GM23338 (cell line): Measurements from ENCODE around the gene ZNF653. TPM values are rescaled to one million over a fixed set of nuclear protein-coding genes. Genes with fewer than 3 reads are reported as not detected.

Experiments used
- ATAC-seq: fragments of 200-7000 bp; cut with Tn5 transposase; 3 replicates; pipeline ENCODE4 v1.9.1; 2020
- DNase-seq: peaks from one replicate; pipeline ENCODE4 v3.0.0-alpha.2; 2015; ENCODE audit warnings: low spot score
- H2AFZ ChIP-seq: fragments of 200-600 bp; sonication (generic); 2 replicates; pipeline ENCODE4 v1.8.0; 2016; ENCODE audit warnings: antibody characterized with exemption, mild to moderate bottlenecking, moderate library complexity
- H3F3A ChIP-seq: fragments of 200-600 bp; sonication (generic); replicated peaks from 2 replicates; pipeline ENCODE4 v1.8.0; 2017; ENCODE audit warnings: antibody characterized with exemption, mixed run types, low read depth
- H3K27ac ChIP-seq: fragments of 200-600 bp; sonication (generic); 2 replicates; pipeline ENCODE4 v1.6.1; 2016; ENCODE audit warnings: low read depth
- H3K27me3 ChIP-seq: fragments of 200-600 bp; sonication (generic); 2 replicates; pipeline ENCODE4 v1.8.0; 2016; ENCODE audit warnings: mild to moderate bottlenecking, mixed run types, moderate library complexity; ENCODE audit not compliant: insufficient read depth
- H3K36me3 ChIP-seq: fragments of 200-600 bp; sonication (generic); 2 replicates; pipeline ENCODE4 v1.8.0; 2016; ENCODE audit warnings: mild to moderate bottlenecking; ENCODE audit not compliant: insufficient read depth
- H3K4me1 ChIP-seq: fragments of 200-600 bp; sonication (generic); 2 replicates; pipeline ENCODE4 v1.8.0; 2016; ENCODE audit warnings: mild to moderate bottlenecking, moderate library complexity; ENCODE audit not compliant: insufficient read depth
- H3K4me2 ChIP-seq: fragments of 200-600 bp; sonication (generic); 2 replicates; pipeline ENCODE4 v1.7.1; 2017; ENCODE audit warnings: mixed run types
- H3K4me3 ChIP-seq: fragments of 200-600 bp; sonication (generic); 2 replicates; pipeline ENCODE4 v1.6.1; 2016; ENCODE audit warnings: mixed run types
- H3K79me2 ChIP-seq: fragments of 200-600 bp; sonication (generic); replicated peaks from 2 replicates; pipeline ENCODE4 v1.8.0; 2017; ENCODE audit warnings: mild to moderate bottlenecking; ENCODE audit not compliant: insufficient read depth
- H3K9me2 ChIP-seq: fragments of 200-600 bp; sonication (generic); 2 replicates; pipeline ENCODE4 v1.8.0; 2017; ENCODE audit not compliant: insufficient read depth
- H4K20me1 ChIP-seq: fragments of 200-600 bp; sonication (generic); replicated peaks from 2 replicates; pipeline ENCODE4 v1.8.0; 2017; ENCODE audit warnings: mild to moderate bottlenecking; ENCODE audit not compliant: insufficient read depth
- H3K27ac Mint-ChIP-seq: 2 replicates; pipeline ENCODE4 v1.8.0; 2020; ENCODE audit warnings: inconsistent platforms, mild to moderate bottlenecking, moderate library complexity, mixed read lengths
- H3K27me3 Mint-ChIP-seq: 3 replicates; pipeline ENCODE4 v1.8.0; 2022; ENCODE audit warnings: low read depth, mild to moderate bottlenecking, moderate library complexity, mixed read lengths, inconsistent platforms; ENCODE audit not compliant: insufficient read depth, poor library complexity
- H3K36me3 Mint-ChIP-seq: 3 replicates; pipeline ENCODE4 v1.8.0; 2021; ENCODE audit warnings: low read depth, mild to moderate bottlenecking, inconsistent platforms, moderate library complexity, mixed read lengths
- H3K4me1 Mint-ChIP-seq: 3 replicates; pipeline ENCODE4 v1.8.0; 2020; ENCODE audit warnings: mild to moderate bottlenecking, inconsistent platforms, mixed read lengths
- H3K4me3 Mint-ChIP-seq: 3 replicates; pipeline ENCODE4 v1.8.0; 2021; ENCODE audit warnings: moderate library complexity, mild to moderate bottlenecking, inconsistent platforms, mixed read lengths
- H3K9me3 Mint-ChIP-seq: 3 replicates; pipeline ENCODE4 v1.8.0; 2020; ENCODE audit warnings: moderate library complexity, mild to moderate bottlenecking, inconsistent platforms, mixed read lengths
- CREB1 ChIP-seq: fragments of 250-450 bp; sonication (Bioruptor Pico); IDR thresholded peaks from 2 replicates; pipeline ENCODE4 v1.5.0; 2020; ENCODE audit warnings: low read depth, mild to moderate bottlenecking, moderate library complexity
- CTCF ChIP-seq, 2 experiments: fragments of 200-600 bp in 1 of 2; sonication (generic) in 1 of 2; conservative IDR thresholded peaks; 2 replicates each; pipeline versions ENCODE4 v1.5.1 to v1.6.1; 2016 to 2017; ENCODE audit warnings: antibody characterized with exemption in 2 of 2, low read depth in 2 of 2, mild to moderate bottlenecking in 2 of 2, moderate library complexity in 1 of 2
- ETS1 ChIP-seq: IDR thresholded peaks from 2 replicates; pipeline ENCODE4 v1.6.1; 2016; ENCODE audit warnings: antibody characterized with exemption
- EZH2 ChIP-seq: fragments of 200-600 bp; sonication (generic); IDR thresholded peaks from one replicate; pipeline ENCODE4 v1.8.0; 2017; ENCODE audit warnings: antibody characterized with exemption, mild to moderate bottlenecking, low read depth; ENCODE audit not compliant: unreplicated experiment
- EZH2phosphoT487 ChIP-seq: fragments of 200-600 bp; sonication (generic); IDR thresholded peaks from one replicate; pipeline ENCODE4 v1.8.1; 2018; ENCODE audit warnings: antibody characterized with exemption; ENCODE audit not compliant: unreplicated experiment
- JUNB ChIP-seq: IDR thresholded peaks from one replicate; pipeline ENCODE4 v1.6.1; 2016; ENCODE audit warnings: antibody characterized with exemption; ENCODE audit not compliant: unreplicated experiment
- NANOG ChIP-seq: IDR thresholded peaks from 2 replicates; pipeline ENCODE4 v1.6.1; 2016; ENCODE audit warnings: antibody characterized with exemption, borderline replicate concordance
- POLR2AphosphoS5 ChIP-seq: IDR thresholded peaks from 2 replicates; pipeline ENCODE4 v1.6.1; 2016; ENCODE audit warnings: antibody characterized with exemption, low read depth
- REST ChIP-seq: IDR thresholded peaks from one replicate; pipeline ENCODE4 v1.6.1; 2018; ENCODE audit warnings: antibody characterized with exemption; ENCODE audit not compliant: unreplicated experiment
- STAT1 ChIP-seq: IDR thresholded peaks from one replicate; pipeline ENCODE4 v1.6.1; 2016; ENCODE audit warnings: antibody characterized with exemption; ENCODE audit not compliant: unreplicated experiment
- ZNF114 ChIP-seq: fragments of 250-450 bp; sonication (Bioruptor Pico); IDR thresholded peaks from 2 replicates; pipeline ENCODE4 v1.5.0; 2020; ENCODE audit warnings: mild to moderate bottlenecking, moderate library complexity
- ZNF331 ChIP-seq: fragments of 250-450 bp; sonication (Bioruptor Pico); IDR thresholded peaks from 2 replicates; pipeline ENCODE4 v1.5.0; 2020; ENCODE audit warnings: low read depth, mild to moderate bottlenecking, moderate library complexity
- ZNF462 ChIP-seq: fragments of 250-450 bp; sonication (Bioruptor Pico); IDR thresholded peaks from 2 replicates; pipeline ENCODE4 v1.5.0; 2020; ENCODE audit warnings: mild to moderate bottlenecking, moderate library complexity
- polyA plus RNA-seq: library from polyadenylated mRNA; unstranded; fragments of >200 nt; fragmentation: Nextera tagmentation; extraction: Ambion mirVana; gene quantifications from 2 replicates; pipeline ENCODE4 v1.2.1, GENCODE V29; 2016
- total RNA-seq: library from RNA; depleted of rRNA; stranded (reverse); fragments of >200 nt; shearing (Covaris generic); gene quantifications from 2 replicates; pipeline ENCODE4 v1.2.3, GENCODE V29; 2014

Gene ZNF653
- total and polyA plus RNA-seq, 2 experiments from 2014 or later: 2.5 to 5.3 TPM

- TF ChIP-seq NANOG (no peak), CTCF (conservative IDR thresholded peaks at IDR 0.05; ENCODE audit: low read depth in 2 of 2) (no peak), ZNF331 (CRISPR knock-in tag) (no peak), CREB1 (CRISPR knock-in tag) (no peak), ZNF462 (no peak), ETS1 (no peak), REST (no peak), JUNB (no peak), POLR2AphosphoS5 (no peak), ZNF114 (CRISPR knock-in tag) (no peak), EZH2phosphoT487 (no peak), STAT1 (no peak), EZH2 (no peak)
- H3K9me2 ChIP-seq: no peaks in the 10 kb centered on the region
- no peaks in the 10 kb centered on the region for H3K4me1 ChIP-seq
- ATAC-seq (no peak), DNase-seq (no peak)
- H3K9me3 Mint-ChIP-seq: no peaks in the 10 kb centered on the region; the same call in 2 of the 3 replicates
- H3K4me3 ChIP-seq: no peak overlapping the region
- no peaks in the 10 kb centered on the region for H3K27me3 ChIP-seq
- H3K27me3 Mint-ChIP-seq: peaks cover 5% of the 10 kb centered on the region
- no peak overlapping the region for H3K4me3 Mint-ChIP-seq
- no peaks in the 10 kb centered on the region for H3K36me3 ChIP-seq
- H3K27ac ChIP-seq: no peak overlapping the region
- no peak overlapping the region for H3K4me2 ChIP-seq
- H3K4me1 Mint-ChIP-seq: no peaks in the 10 kb centered on the region
- H4K20me1 ChIP-seq: no peaks in the 10 kb centered on the region
- H3F3A ChIP-seq: 0 out of 2 replicates have a peak, but pooled peaks cover 2% of the 10 kb centered on the region
- no peaks in the 10 kb centered on the region for H3K79me2 ChIP-seq
- no peak overlapping the region for H3K27ac Mint-ChIP-seq
- H2AFZ ChIP-seq: no peak overlapping the region
- H3K36me3 Mint-ChIP-seq: peaks cover 8% of the 10 kb centered on the region; the same call in 2 of the 3 replicates
These were observed 10.9 kb downstream of the ZNF653 start for GRCh38 chr19:11494634-11495285.
